ENCODE results near the gene AHR. TPM values are rescaled to one million over a fixed set of nuclear protein-coding genes. Genes with fewer than 3 reads are reported as not detected.

The AHR gene
- total RNA-seq, 1 donor from 2014 or later: 59.1 TPM

DNA sequence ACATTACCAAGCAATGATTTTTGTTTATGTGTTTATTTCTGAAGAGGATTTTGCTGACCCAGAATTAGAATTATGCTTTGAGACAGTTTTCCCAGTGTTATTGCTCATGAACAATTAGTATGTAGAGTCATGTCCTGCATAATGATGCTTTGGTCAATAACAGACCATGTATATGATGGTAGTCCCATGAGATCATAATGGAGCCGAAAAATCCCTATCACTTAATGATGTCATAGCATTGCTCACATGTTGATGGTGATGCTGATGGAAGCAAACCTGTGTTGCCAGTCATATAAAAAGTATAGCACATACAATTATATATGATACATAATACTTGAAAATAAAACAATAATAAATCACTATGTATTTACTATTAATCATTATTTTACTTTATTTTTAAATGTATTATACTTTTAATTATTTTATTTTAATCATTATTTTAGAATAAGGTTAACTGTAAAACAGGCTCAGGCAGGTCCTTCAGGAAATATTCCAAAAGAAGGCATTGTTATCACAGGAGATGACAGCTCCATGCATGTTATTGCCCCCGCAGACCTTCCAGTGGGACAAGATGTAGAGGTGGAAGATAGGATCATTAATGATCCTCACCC is 33.5 kb downstream of the AHR start:
- TF ChIP-seq, protein P1, sequence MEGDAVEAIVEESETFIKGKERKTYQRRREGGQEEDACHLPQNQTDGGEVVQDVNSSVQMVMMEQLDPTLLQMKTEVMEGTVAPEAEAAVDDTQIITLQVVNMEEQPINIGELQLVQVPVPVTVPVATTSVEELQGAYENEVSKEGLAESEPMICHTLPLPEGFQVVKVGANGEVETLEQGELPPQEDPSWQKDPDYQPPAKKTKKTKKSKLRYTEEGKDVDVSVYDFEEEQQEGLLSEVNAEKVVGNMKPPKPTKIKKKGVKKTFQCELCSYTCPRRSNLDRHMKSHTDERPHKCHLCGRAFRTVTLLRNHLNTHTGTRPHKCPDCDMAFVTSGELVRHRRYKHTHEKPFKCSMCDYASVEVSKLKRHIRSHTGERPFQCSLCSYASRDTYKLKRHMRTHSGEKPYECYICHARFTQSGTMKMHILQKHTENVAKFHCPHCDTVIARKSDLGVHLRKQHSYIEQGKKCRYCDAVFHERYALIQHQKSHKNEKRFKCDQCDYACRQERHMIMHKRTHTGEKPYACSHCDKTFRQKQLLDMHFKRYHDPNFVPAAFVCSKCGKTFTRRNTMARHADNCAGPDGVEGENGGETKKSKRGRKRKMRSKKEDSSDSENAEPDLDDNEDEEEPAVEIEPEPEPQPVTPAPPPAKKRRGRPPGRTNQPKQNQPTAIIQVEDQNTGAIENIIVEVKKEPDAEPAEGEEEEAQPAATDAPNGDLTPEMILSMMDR (conservative IDR thresholded peaks at IDR 0.05; ENCODE audit: low read depth, low read length): no peak
- no peak for DNase-seq (ENCODE audit: low read depth)
- H3K4me3 ChIP-seq (ENCODE audit: low read depth, low read length): no peak overlapping the region

- no peak for DNase-seq (ENCODE audit: low read depth)
- H3K4me3 ChIP-seq (ENCODE audit: low read depth, low read length): no peak overlapping the region
- TF ChIP-seq, protein P1 (conservative IDR thresholded peaks at IDR 0.05; ENCODE audit: low read depth, low read length): no peak
These were observed 34.8 kb downstream of the AHR start for GRCh38 chr7:17333221-17333620.

DNA sequence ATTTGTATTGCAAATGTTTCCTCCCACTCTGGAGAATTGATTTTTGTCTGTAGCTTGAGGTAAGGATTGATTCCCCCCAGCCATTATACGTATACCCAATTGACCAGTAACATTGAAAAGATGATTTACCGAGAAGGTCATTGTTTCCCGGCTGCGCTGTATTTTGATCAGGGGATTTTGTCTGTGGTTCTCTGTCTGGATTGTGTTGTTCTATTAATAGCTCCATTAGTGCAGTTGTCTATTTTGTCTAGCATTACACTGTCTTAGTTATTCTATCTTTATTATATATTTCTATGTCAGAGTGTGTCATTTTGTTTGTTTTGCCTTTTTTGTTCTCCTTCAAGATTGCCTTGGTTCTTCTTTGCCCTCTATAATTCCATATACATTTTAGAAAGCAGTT is 37.7 kb downstream of the AHR start:
- no peak for DNase-seq (ENCODE audit: low read depth)
- TF ChIP-seq, protein P1 (conservative IDR thresholded peaks at IDR 0.05; ENCODE audit: low read depth, low read length): no peak
- H3K4me3 ChIP-seq (ENCODE audit: low read depth, low read length): no peak overlapping the region

GRCh38 chr7:17339139-17339538 is 40.7 kb downstream of the AHR start:
- DNase-seq (ENCODE audit: low read depth): no peak
- TF ChIP-seq, protein P1 (conservative IDR thresholded peaks at IDR 0.05; ENCODE audit: low read depth, low read length): no peak
- H3K4me3 ChIP-seq (ENCODE audit: low read depth, low read length): no peak overlapping the region

DNA sequence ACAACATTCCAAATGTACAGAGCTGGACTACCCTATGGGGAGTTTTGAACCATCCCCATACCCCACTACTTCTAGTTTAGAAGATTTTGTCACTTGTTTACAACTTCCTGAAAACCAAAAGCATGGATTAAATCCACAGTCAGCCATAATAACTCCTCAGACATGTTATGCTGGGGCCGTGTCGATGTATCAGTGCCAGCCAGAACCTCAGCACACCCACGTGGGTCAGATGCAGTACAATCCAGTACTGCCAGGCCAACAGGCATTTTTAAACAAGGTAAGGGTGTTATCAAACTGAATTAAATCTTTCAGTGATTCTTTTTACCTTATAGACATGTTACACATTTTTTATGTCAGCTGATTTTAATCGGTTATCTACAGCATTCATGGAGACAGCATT is 41.5 kb downstream of the AHR start:
- DNase-seq (ENCODE audit: low read depth): no peak
- no peak overlapping the region for H3K4me3 ChIP-seq (ENCODE audit: low read depth, low read length)
- TF ChIP-seq, protein P1 (conservative IDR thresholded peaks at IDR 0.05; ENCODE audit: low read depth, low read length): no peak

GRCh38 chr7:17340655-17341054 is 42.2 kb downstream of the AHR start:
- TF ChIP-seq, protein P1 (conservative IDR thresholded peaks at IDR 0.05; ENCODE audit: low read depth, low read length): no peak

GRCh38 chr7:17342756-17343155 is 44.3 kb downstream of the AHR start:
- TF ChIP-seq, protein P1 (conservative IDR thresholded peaks at IDR 0.05; ENCODE audit: low read depth, low read length): no peak
- H3K4me3 ChIP-seq (ENCODE audit: low read depth, low read length): no peak overlapping the region

More at GRCh38 chr7:17340655-17341054, 42.2 kb downstream of the AHR start:
- H3K4me3 ChIP-seq (ENCODE audit: low read depth, low read length): no peak overlapping the region
- no peak for DNase-seq (ENCODE audit: low read depth)

More at GRCh38 chr7:17342756-17343155, 44.3 kb downstream of the AHR start:
- no peak for DNase-seq (ENCODE audit: low read depth)
